Muscle layer of duodenum (tissue), 2 donors: Measurements from ENCODE around the gene DDX20.

Source experiments
- H3K27ac ChIP-seq: one replicate; pipeline ENCODE4 v1.7.0; 2013; ENCODE audit warnings: mild to moderate bottlenecking, low read length
- H3K27me3 ChIP-seq: one replicate; pipeline ENCODE4 v1.7.0; 2013; ENCODE audit warnings: low read depth, mild to moderate bottlenecking, control low read depth, low read length
- H3K36me3 ChIP-seq, 2 donors: one replicate each; pipeline ENCODE4 v1.7.0; 2013; ENCODE audit warnings: low read length in 2 of 2, control low read depth in 1 of 2, mild to moderate bottlenecking in 1 of 2; ENCODE audit not compliant: insufficient read depth in 2 of 2, control insufficient read depth in 1 of 2
- H3K4me1 ChIP-seq, 2 donors: one replicate each; pipeline ENCODE4 v1.7.0; 2013; ENCODE audit warnings: low read length in 2 of 2, mild to moderate bottlenecking in 2 of 2, control low read depth in 1 of 2, moderate library complexity in 1 of 2; ENCODE audit not compliant: insufficient read depth in 2 of 2, control insufficient read depth in 1 of 2
- H3K4me3 ChIP-seq, 2 donors: one replicate each; pipeline ENCODE4 v1.7.0; 2013; ENCODE audit warnings: low read length in 2 of 2, low read depth in 1 of 2, mild to moderate bottlenecking in 1 of 2
- H3K9me3 ChIP-seq, 2 donors: one replicate each; pipeline ENCODE4 v1.7.0; 2013; ENCODE audit warnings: low read length in 2 of 2, control low read depth in 1 of 2, mild to moderate bottlenecking in 1 of 2; ENCODE audit not compliant: control insufficient read depth in 1 of 2
- donor health status: healthy.

Gene DDX20

DNA sequence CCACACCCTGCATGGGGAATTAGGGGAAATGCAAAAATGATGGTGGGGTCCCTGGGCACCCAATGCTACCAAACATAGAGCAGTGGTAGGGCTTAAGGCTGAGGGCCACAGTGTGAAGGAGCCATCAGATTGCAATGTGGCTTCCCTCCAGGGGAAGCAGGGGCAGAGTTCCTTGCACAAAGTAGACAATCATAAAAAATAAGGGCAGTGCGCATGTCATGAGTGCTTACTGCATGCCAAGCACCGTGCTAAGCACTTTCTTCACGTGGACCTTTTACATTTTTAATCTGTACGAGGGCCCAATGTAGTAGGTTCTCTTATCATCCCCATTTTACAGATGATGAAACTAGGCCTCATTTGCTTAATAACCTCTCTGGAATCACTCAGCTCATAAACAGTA is 56.6 kb downstream of the DDX20 start:
- Histone ChIP-seq H3K27me3 (no peaks in the 10 kb centered on the region), H3K4me1 (no peaks in the 10 kb centered on the region), H3K9me3 (no peaks in the 10 kb centered on the region), H3K27ac (no peak overlapping the region), H3K36me3 (no peaks in the 10 kb centered on the region), H3K4me3 (no peak overlapping the region)

DNA sequence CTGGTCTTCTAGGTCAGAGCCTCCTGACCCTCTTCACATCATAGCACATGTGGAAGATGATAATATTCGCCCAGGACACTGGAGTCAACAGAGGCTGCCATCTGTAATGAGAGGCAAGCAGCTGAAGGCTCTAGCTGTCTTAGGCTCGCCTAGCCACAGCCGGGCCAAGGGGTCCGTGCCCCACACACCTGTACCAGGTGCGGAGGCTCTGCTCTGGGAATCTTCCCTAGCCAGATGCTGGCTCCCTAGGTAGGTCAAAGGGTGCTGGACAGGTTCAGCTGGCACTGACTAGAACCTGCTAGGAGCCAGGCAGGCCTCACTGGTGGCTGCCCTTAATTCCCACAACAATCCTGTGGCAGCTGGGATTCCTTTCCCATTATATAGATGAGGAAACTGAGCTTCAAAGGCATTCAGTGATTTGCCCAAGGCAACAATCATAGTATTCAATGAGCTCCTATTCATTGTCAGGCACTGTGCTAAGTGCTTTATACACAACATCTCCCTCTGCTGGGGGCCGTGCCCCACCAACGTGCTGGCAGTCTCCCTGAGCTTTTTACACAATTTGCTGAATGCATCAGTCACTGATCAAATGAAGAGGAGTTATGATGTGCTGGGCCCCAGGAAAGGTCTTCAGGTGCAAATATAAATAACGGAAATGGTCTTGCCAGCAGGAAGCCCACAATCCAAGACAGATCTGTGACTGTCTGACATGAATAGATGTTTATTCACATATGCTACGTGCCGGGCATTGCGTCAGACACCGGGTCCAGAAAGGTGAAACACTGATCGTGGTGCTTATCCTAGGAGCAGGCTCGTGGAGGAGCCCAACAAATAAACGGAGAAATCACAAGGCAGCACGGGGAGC is 58.0 kb downstream of the DDX20 start:
- no peaks in the 10 kb centered on the region for H3K27me3 ChIP-seq
- no peaks in the 10 kb centered on the region for H3K9me3 ChIP-seq
- no peak overlapping the region for H3K4me3 ChIP-seq
- H3K4me1 ChIP-seq, result no peaks in the 10 kb centered on the region
- H3K27ac ChIP-seq, result no peak overlapping the region
- H3K36me3 ChIP-seq, result no peaks in the 10 kb centered on the region

DNA sequence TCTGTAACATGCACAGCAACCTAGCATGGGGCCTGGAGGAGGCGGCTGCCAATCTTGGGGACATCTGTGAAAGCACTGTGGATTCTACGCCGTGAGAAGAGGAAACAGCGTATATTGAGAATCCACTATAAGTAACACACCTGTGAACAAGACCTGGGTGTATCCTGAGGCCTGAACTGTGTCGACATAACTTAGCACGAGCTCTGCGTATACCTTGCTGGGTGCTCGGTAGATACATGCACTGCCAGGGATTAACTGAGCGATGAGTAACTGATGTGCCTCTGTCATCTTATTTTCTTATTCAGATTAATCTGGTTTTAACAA is 58.6 kb downstream of the DDX20 start:
- Histone ChIP-seq H3K27me3 (no peaks in the 10 kb centered on the region), H3K4me1 (no peaks in the 10 kb centered on the region), H3K9me3 (no peaks in the 10 kb centered on the region), H3K36me3 (no peaks in the 10 kb centered on the region), H3K27ac (no peak overlapping the region), H3K4me3 (no peak overlapping the region)

- Histone ChIP-seq H3K9me3 (no peaks in the 10 kb centered on the region), H3K27me3 (no peaks in the 10 kb centered on the region), H3K36me3 (no peaks in the 10 kb centered on the region), H3K4me1 (no peaks in the 10 kb centered on the region), H3K4me3 (no peak overlapping the region), H3K27ac (no peak overlapping the region)
Observed at GRCh38 chr1:111814642-111815041, 58.9 kb downstream of the DDX20 start.
